HUDEP-2 (cell line): Measurements from ENCODE around the gene ZNF354B.
"Not testable (repeated sequence)": the region's sequence is repeated elsewhere in the genome, so short reads cannot be mapped to it uniquely, and the experiment has no call there.

ENCODE experiments used
- DNase-seq, 76 experiments: peaks; one replicate each; lab custom pipeline; 2025; ENCODE audit not compliant: unreplicated experiment in 76 of 76; lab: John Stamatoyannopoulos, UW

Gene ZNF354B

DNA sequence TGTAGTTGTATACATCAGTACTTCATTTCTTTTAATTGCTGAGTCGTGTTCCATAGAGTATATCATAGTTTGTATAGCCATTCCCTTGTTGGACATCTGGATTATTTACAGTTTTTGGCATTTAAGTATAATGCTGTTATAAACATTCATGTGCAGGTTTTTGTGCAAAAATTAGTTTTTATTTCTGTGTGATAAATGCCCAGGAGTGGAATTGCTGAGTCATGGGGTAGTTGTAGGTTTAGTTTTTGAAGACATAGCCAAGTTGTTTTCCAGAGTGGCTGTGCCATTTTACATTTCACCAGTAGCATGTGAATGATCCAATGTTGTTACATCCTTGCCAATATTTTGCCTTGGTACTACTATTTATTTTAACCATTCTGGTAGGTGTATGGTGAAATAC is 12.5 kb downstream of the ZNF354B start:
- no peak for DNase-seq

DNA sequence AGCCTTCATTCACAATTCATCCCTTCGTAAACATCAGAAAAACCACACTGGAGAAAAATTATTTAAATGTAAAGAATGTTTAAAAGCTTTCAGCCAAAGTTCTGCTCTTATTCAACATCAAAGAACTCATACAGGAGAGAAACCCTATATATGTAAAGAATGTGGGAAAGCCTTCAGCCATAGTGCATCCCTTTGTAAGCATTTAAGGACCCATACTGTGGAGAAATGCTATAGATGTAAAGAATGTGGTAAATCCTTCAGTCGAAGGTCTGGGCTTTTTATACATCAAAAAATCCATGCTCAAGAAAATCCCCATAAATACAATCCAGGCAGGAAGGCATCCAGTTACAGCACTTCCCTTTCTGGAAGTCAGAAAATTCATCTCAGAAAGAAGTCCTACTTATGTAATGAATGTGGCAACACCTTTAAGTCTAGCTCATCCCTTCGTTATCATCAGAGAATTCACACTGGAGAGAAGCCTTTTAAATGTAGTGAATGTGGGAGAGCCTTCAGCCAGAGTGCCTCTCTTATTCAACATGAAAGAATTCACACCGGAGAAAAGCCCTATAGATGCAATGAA is 23.5 kb downstream of the ZNF354B start:
- not testable (repeated sequence) for DNase-seq

DNA sequence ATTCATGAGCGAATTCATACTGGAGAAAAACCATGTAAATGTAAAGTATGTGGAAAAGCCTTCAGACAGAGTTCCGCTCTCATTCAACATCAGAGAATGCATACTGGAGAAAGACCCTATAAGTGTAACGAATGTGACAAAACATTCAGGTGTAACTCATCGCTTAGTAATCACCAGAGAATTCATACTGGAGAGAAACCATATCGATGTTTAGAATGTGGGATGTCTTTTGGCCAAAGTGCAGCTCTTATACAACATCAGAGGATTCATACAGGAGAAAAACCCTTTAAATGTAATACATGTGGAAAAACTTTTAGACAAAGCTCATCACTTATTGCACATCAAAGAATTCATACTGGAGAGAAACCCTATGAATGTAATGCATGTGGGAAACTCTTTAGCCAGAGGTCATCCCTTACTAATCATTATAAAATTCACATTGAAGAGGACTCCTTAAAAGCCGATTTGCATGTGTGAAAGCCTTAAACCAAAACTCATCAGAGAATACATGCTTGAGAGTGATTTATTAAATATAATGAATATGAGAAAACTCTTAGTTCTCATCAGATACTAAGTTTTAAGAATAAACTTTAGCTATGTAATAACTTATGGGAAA is 24.2 kb downstream of the ZNF354B start:
- DNase-seq = no peak

DNA sequence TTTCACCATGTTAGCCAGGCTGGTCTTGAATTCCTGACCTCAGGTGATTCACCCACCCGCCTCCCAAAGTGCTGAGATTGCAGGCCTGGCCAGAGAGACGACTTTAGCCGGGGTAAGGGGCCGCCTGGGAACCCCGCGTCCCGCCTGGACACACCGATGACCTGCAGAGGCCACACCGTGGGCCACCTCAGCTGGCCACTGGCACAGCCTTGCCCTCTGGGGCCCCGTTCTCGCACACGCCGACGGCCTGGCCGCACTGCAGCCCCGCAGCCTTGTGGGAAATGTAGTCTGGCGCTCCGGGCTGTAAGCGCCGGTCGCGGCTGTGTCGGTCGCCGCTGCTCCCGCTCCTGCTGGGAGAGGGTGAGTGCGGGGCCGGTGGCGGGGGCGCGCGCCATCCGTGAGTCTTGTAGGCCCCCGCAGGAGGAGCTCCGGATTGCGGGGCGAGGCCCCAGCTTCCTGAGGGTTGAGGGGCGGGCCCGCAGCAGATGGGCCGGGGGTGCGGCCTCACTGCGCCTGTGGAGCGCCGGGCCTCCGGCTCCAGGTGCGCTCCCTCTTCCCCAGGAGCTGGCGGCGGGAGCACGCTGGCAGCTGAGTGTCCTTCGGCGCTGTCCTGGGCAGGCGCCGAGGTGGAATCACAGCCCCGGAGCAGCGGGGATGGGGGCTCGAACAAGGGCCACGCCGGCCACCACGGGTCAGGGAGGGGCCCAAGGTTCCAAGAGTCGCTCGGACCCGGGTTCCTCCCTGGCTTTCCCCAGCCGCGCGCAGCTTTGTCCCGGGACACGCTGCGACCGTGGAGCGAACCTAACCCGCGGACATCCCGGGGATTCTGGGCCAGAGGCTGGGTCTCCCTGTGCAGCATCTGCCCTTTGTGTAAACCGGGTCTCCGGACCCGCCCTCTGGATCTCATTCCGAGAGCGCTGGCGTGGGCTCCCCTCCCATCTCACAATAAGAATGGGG is 36.1 kb downstream of the ZNF354B start, which contains the start of gene ZFP2:
ZFP2 (plus strand) TSS at position 299 of the 957 bp plus-strand sequence. CDS start 35,401 bp downstream, outside the sequence.
- DNase-seq = no peak

DNA sequence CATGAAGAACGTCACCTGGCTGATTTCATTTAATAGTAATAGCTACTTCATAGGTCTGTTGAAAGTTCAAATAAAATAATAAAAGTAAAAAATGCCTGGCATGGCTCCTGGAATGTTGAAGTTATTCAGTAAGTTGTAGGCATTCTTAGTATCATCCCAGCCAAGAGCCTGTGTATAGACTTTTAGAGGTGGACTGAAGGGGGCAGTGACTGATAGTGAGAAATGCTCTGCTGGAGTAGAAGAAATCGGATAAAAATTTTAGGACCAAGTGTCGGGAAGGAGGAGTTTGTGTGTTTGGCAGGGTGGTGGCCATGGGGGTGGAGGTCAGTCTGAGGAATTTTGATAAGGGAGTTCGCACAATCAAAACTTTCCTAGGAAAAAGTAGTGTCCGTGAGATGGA is 39.5 kb downstream of the ZNF354B start:
- no peak for DNase-seq

DNA sequence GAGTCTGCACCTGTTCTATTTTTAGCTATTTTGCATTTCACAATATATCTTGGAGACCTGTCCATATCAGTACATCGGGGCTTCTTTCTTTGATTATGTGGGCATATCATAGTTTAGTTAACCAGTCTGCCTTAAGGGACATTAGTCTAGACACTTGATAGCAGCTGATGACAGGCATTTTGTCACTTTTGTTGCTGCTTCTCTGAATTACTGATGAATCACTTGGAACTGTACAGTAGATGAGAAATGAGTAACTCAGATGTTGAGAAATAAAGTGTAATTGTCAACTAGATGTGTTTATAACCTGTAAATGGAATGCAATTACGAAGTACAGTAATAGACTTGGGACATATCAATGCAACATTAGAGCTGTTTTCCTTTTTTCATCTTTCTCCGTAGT is 43.1 kb downstream of the ZNF354B start:
- no peak for DNase-seq

DNA sequence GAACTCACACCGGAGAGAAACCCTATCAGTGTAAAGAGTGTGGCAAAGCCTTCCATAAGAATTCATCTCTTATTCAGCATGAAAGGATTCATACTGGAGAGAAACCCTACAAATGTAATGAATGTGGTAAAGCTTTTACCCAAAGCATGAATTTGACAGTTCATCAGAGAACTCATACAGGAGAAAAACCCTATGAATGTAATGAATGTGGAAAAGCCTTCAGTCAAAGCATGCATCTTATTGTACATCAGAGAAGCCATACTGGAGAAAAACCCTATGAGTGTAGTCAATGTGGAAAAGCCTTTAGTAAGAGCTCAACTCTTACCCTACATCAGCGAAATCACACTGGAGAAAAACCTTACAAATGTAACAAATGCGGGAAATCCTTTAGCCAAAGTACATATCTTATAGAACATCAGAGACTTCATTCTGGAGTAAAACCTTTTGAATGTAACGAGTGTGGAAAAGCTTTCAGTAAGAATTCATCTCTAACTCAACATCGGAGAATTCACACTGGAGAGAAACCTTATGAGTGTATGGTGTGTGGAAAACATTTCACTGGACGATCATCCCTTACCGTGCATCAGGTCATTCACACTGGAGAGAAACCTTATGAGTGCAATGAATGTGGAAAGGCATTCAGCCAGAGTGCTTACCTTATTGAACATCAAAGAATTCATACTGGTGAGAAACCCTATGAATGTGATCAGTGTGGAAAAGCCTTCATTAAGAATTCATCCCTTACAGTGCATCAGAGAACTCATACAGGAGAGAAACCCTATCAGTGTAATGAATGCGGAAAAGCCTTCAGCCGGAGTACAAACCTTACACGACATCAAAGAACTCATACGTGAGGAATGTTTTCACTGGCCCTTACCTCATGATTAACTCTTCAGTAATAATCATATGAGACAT is 72.3 kb downstream of the ZNF354B start:
- DNase-seq = no peak
